Gastroesophageal sphincter (tissue), 3 donors: ENCODE data around the gene PDXK.

Source experiments
- EP300 ChIP-seq: sonication (generic); formaldehyde crosslinking; IDR thresholded peaks from one replicate; pipeline ENCODE4 v1.6.1; 2017; ENCODE audit warnings: antibody characterized with exemption, mild to moderate bottlenecking
- POLR2AphosphoS5 ChIP-seq: sonication (generic); formaldehyde crosslinking; IDR thresholded peaks from one replicate; pipeline ENCODE4 v1.6.1; 2017; ENCODE audit warnings: antibody characterized with exemption
- TF ChIP-seq, protein P1 (sequence below), 4 experiments: fragments of 200-600 bp in 2 of 4; fragments of 450-650 bp in 2 of 4; sonication (generic) in 1 of 4; IDR thresholded peaks; one replicate each; pipeline ENCODE4 v1.5.1; 2017 to 2019; ENCODE audit warnings: antibody characterized with exemption in 4 of 4, mild to moderate bottlenecking in 2 of 4, moderate library complexity in 2 of 4

DNA sequence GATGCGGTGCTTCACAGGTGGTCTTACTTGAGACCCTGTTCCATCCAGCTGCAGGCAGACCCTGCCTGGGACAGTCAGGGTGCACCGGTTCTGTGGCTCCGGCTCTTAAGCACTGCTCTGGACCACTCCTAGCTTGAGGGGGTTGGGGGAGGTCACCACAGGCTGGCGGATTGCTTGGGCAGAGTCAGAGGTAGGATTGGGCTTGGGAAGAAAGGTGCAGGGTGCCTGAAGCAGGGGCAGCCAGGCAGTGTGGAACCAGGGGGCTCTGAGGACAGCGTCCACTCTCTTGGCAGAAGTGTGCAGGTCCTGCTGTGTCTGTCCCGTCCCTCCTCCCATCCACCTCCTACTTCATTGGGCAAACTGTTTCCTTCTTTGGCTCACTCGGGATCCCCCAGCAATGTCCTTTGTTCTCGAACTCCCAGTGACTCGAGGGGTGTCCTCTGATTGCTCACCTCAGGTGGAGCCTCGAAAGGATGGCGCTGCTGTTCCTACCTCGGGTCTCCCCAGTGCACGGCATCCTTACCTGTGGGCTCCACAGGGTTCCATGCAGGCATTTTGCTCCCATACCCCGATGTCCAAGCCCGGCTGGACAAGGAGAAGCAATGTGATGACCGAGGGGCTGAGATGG is 1.7 kb downstream of the PDXK start:
- TF ChIP-seq POLR2AphosphoS5 (no peak), EP300 (no peak)
- TF ChIP-seq, protein P1, sequence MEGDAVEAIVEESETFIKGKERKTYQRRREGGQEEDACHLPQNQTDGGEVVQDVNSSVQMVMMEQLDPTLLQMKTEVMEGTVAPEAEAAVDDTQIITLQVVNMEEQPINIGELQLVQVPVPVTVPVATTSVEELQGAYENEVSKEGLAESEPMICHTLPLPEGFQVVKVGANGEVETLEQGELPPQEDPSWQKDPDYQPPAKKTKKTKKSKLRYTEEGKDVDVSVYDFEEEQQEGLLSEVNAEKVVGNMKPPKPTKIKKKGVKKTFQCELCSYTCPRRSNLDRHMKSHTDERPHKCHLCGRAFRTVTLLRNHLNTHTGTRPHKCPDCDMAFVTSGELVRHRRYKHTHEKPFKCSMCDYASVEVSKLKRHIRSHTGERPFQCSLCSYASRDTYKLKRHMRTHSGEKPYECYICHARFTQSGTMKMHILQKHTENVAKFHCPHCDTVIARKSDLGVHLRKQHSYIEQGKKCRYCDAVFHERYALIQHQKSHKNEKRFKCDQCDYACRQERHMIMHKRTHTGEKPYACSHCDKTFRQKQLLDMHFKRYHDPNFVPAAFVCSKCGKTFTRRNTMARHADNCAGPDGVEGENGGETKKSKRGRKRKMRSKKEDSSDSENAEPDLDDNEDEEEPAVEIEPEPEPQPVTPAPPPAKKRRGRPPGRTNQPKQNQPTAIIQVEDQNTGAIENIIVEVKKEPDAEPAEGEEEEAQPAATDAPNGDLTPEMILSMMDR (IDR thresholded peaks at IDR 0.05) = no peak
